Testis (tissue), 2 donors: ENCODE results near the gene TBC1D10B.

ENCODE experiments used
- POLR2A ChIP-seq: fragments of 450-650 bp; IDR thresholded peaks from one replicate; pipeline ENCODE4 v1.6.1; 2017; ENCODE audit warnings: antibody characterized with exemption, mild to moderate bottlenecking, moderate library complexity
- TF ChIP-seq, protein P1 (sequence below), 3 experiments: fragments of 450-650 bp in 2 of 3; fragments of 200-600 bp in 1 of 3; sonication (generic) in 1 of 3; IDR thresholded peaks; one replicate each; pipeline ENCODE4 v1.5.1; 2016 to 2019; ENCODE audit warnings: antibody characterized with exemption in 3 of 3, mild to moderate bottlenecking in 2 of 3, moderate library complexity in 1 of 3

DNA sequence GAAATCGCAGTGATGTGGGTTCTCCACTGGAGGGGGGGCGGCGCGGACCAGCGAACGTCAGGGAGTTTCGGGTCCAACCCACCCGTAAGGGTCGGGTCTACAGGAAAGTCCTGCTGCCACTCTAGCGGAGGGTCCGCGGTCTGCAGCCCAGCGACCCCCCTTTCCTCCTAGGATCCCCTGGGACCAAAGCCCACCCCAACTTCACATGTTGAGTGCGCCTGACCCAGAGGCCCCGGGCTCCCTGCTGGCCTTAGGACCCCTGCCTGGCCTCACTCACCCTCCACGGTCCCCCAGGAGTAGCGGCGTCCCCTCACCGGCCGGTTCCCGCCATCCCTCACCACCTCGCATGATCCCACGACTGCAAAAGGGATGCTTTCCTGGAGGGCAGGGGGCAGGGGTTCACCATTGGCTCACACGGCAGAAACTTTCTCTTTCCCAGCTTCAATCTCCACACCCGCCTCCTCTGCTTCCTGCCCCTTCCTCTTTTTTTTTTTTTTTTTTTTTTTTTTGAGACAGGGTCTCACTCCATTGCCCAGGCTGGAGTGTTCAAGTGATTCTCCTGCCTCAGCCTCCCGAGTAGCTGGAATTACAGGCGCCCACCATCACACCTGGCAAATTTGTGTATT, 9.0 kb upstream of the TBC1D10B start:
- TF ChIP-seq, protein P1, sequence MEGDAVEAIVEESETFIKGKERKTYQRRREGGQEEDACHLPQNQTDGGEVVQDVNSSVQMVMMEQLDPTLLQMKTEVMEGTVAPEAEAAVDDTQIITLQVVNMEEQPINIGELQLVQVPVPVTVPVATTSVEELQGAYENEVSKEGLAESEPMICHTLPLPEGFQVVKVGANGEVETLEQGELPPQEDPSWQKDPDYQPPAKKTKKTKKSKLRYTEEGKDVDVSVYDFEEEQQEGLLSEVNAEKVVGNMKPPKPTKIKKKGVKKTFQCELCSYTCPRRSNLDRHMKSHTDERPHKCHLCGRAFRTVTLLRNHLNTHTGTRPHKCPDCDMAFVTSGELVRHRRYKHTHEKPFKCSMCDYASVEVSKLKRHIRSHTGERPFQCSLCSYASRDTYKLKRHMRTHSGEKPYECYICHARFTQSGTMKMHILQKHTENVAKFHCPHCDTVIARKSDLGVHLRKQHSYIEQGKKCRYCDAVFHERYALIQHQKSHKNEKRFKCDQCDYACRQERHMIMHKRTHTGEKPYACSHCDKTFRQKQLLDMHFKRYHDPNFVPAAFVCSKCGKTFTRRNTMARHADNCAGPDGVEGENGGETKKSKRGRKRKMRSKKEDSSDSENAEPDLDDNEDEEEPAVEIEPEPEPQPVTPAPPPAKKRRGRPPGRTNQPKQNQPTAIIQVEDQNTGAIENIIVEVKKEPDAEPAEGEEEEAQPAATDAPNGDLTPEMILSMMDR (IDR thresholded peaks at IDR 0.05) = no peak
- TF ChIP-seq POLR2A = no peak
